GM20000 (cell line): ENCODE data around the gene SLC10A1.

Source experiments
- DNase-seq: peaks from one replicate; pipeline ENCODE4 v3.0.0; 2012; ENCODE audit warnings: low spot score
- TF ChIP-seq, protein P1 (sequence below): IDR thresholded peaks from 2 replicates; pipeline ENCODE4 v1.5.1; 2012; ENCODE audit warnings: mild to moderate bottlenecking, control low read depth; ENCODE audit errors: extremely low read depth, missing control alignments

SLC10A1 gene

DNA sequence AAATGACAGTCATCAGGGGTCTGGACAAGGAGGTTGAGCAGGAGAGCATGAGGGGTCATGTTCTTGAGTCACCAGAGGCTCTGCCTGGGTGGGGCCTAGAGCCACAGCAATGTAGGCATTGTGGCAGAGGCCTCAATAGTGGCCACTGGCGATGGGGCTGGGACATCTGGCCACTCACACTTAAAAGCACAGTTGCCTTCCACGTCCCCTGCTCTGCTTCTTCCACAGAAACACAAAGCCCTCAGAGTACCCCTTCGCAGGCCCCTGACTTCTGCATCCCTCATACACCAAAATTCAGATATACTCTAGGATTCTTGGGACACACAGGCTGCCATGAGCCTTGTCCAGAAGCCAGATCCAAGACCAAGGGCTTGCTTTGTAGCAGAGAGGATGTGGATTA lies 2.2 kb downstream of the SLC10A1 start:
- TF ChIP-seq, protein P1, sequence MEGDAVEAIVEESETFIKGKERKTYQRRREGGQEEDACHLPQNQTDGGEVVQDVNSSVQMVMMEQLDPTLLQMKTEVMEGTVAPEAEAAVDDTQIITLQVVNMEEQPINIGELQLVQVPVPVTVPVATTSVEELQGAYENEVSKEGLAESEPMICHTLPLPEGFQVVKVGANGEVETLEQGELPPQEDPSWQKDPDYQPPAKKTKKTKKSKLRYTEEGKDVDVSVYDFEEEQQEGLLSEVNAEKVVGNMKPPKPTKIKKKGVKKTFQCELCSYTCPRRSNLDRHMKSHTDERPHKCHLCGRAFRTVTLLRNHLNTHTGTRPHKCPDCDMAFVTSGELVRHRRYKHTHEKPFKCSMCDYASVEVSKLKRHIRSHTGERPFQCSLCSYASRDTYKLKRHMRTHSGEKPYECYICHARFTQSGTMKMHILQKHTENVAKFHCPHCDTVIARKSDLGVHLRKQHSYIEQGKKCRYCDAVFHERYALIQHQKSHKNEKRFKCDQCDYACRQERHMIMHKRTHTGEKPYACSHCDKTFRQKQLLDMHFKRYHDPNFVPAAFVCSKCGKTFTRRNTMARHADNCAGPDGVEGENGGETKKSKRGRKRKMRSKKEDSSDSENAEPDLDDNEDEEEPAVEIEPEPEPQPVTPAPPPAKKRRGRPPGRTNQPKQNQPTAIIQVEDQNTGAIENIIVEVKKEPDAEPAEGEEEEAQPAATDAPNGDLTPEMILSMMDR: no peak
- no peak for DNase-seq

GRCh38 chr14:69792887-69793421 lies 4.1 kb downstream of the SLC10A1 start:
- TF ChIP-seq, protein P1: no peak
- DNase-seq: no peak

- DNase-seq: no peak
- TF ChIP-seq, protein P1: no peak
Measured at GRCh38 chr14:69789118-69789640, 7.9 kb downstream of the SLC10A1 start.

DNA sequence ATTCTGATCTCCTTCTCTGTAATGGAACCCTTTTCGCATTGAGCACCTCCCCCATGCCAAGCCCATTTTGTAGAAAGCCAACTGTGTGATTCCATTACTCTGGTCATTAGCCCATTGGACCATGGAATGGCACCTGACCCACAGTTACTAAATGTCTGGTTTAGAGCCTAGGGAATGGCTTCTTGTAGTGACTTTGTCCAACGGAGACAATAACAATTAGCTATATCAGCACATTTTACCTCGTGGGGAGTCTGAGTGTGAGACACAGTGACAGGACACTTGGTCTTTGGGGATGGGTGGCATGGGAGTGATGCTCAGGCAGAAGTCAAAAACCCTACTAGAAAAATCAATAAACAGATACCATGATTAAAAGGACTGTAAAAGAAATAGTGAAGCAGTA lies 10.4 kb downstream of the SLC10A1 start:
- DNase-seq: no peak
- TF ChIP-seq, protein P1: no peak

- TF ChIP-seq, protein P1: no peak
- DNase-seq: no peak
Measured at GRCh38 chr14:69784942-69785341, 12.1 kb downstream of the SLC10A1 start.

- TF ChIP-seq, protein P1: no peak
- no peak for DNase-seq
Measured at GRCh38 chr14:69780952-69781351, 16.1 kb downstream of the SLC10A1 start.

GRCh38 chr14:69780092-69780491 lies 16.9 kb downstream of the SLC10A1 start:
- DNase-seq: no peak

More at GRCh38 chr14:69780092-69780491, 16.9 kb downstream of the SLC10A1 start:
- TF ChIP-seq, protein P1: no peak
